Chondrocyte (in vitro differentiated cells): ENCODE measurements around the gene C10orf71. TPM values are rescaled to one million over a fixed set of nuclear protein-coding genes. Genes with fewer than 3 reads are reported as not detected.

Experiments used
- DNase-seq: peaks from one replicate; pipeline ENCODE4 v3.0.0; 2021; ENCODE audit warnings: mixed read lengths, low spot score
- H3K27ac Mint-ChIP-seq: one replicate; pipeline ENCODE4 v1.8.0; 2021; ENCODE audit warnings: mild to moderate bottlenecking, moderate library complexity, mixed read lengths; ENCODE audit not compliant: unreplicated experiment
- H3K27me3 Mint-ChIP-seq: 2 replicates; pipeline ENCODE4 v1.8.0; 2021; ENCODE audit warnings: low read depth, mixed read lengths
- H3K36me3 Mint-ChIP-seq: 2 replicates; pipeline ENCODE4 v1.8.0; 2021; ENCODE audit warnings: low read depth, mixed read lengths
- H3K4me1 Mint-ChIP-seq: 2 replicates; pipeline ENCODE4 v1.8.0; 2021; ENCODE audit warnings: low read depth, mild to moderate bottlenecking, mixed read lengths
- H3K4me3 Mint-ChIP-seq: one replicate; pipeline ENCODE4 v1.8.0; 2021; ENCODE audit warnings: mild to moderate bottlenecking, moderate library complexity, mixed read lengths; ENCODE audit not compliant: unreplicated experiment
- H3K9me3 Mint-ChIP-seq: 2 replicates; pipeline ENCODE4 v1.8.0; 2021; ENCODE audit warnings: low read depth, mixed read lengths
- CTCF ChIP-seq: fragments of 200-600 bp; sonication (generic); IDR thresholded peaks from 2 replicates; pipeline ENCODE4 v1.5.0; 2021; ENCODE audit warnings: antibody characterized with exemption, mild to moderate bottlenecking, moderate library complexity
- total RNA-seq: library from RNA; stranded (reverse); gene quantifications from 3 replicates; pipeline ENCODE4 v1.2.1, GENCODE V29; 2021

Gene C10orf71
- total RNA-seq, 1 donor from 2014 or later, result not detected

- H3K4me1 Mint-ChIP-seq, result no peaks in the 10 kb centered on the region
- DNase-seq, result no peak
- TF ChIP-seq CTCF, result no peak
- H3K36me3 Mint-ChIP-seq, result no peaks in the 10 kb centered on the region
- peaks cover 4% of the 10 kb centered on the region for H3K9me3 Mint-ChIP-seq
- no peak overlapping the region for H3K27ac Mint-ChIP-seq
- H3K27me3 Mint-ChIP-seq, result peaks cover 4% of the 10 kb centered on the region
- no peak overlapping the region for H3K4me3 Mint-ChIP-seq
Observed at GRCh38 chr10:49332768-49333167, 33.8 kb downstream of the C10orf71 start.

- H3K4me1 Mint-ChIP-seq, result no peaks in the 10 kb centered on the region
- no peak overlapping the region for H3K4me3 Mint-ChIP-seq
- no peaks in the 10 kb centered on the region for H3K36me3 Mint-ChIP-seq
- no peak for TF ChIP-seq CTCF
- H3K9me3 Mint-ChIP-seq, result peaks cover 4% of the 10 kb centered on the region
- no peak for DNase-seq
- no peak overlapping the region for H3K27ac Mint-ChIP-seq
- peaks cover 4% of the 10 kb centered on the region for H3K27me3 Mint-ChIP-seq
Observed at GRCh38 chr10:49333192-49333591, 34.2 kb downstream of the C10orf71 start.

GRCh38 chr10:49334964-49335363, 36.0 kb downstream of the C10orf71 start:
- no peaks in the 10 kb centered on the region for H3K36me3 Mint-ChIP-seq
- H3K9me3 Mint-ChIP-seq, result peaks cover 4% of the 10 kb centered on the region
- TF ChIP-seq CTCF, result no peak
- H3K27me3 Mint-ChIP-seq, result peaks cover 4% of the 10 kb centered on the region
- H3K4me1 Mint-ChIP-seq, result no peaks in the 10 kb centered on the region
- no peak overlapping the region for H3K27ac Mint-ChIP-seq
- H3K4me3 Mint-ChIP-seq, result no peak overlapping the region
- no peak for DNase-seq

- H3K9me3 Mint-ChIP-seq, result peaks cover 4% of the 10 kb centered on the region
- H3K36me3 Mint-ChIP-seq, result no peaks in the 10 kb centered on the region
- TF ChIP-seq CTCF, result no peak
Observed at GRCh38 chr10:49335364-49335972, 36.5 kb downstream of the C10orf71 start.

GRCh38 chr10:49338604-49339003, 39.6 kb downstream of the C10orf71 start:
- H3K4me3 Mint-ChIP-seq, result no peak overlapping the region
- no peak for DNase-seq
- no peaks in the 10 kb centered on the region for H3K4me1 Mint-ChIP-seq
- H3K27ac Mint-ChIP-seq, result no peak overlapping the region
- no peaks in the 10 kb centered on the region for H3K36me3 Mint-ChIP-seq
- peaks cover 4% of the 10 kb centered on the region for H3K9me3 Mint-ChIP-seq
- TF ChIP-seq CTCF, result no peak
- H3K27me3 Mint-ChIP-seq, result peaks cover 6% of the 10 kb centered on the region

More at GRCh38 chr10:49335364-49335972, 36.5 kb downstream of the C10orf71 start:
- H3K4me3 Mint-ChIP-seq, result no peak overlapping the region
- peaks cover 4% of the 10 kb centered on the region for H3K27me3 Mint-ChIP-seq
- H3K27ac Mint-ChIP-seq, result no peak overlapping the region
- DNase-seq, result no peak
- no peaks in the 10 kb centered on the region for H3K4me1 Mint-ChIP-seq
